GM19438 (cell line): ENCODE measurements around the gene STARD4.

Experiments
- ATAC-seq: cut with Tn5 transposase; IDR thresholded peaks from one replicate; pipeline ENCODE4 v1.9.1; 2021; ENCODE audit warnings: low read depth; ENCODE audit not compliant: unreplicated experiment

The STARD4 gene

DNA sequence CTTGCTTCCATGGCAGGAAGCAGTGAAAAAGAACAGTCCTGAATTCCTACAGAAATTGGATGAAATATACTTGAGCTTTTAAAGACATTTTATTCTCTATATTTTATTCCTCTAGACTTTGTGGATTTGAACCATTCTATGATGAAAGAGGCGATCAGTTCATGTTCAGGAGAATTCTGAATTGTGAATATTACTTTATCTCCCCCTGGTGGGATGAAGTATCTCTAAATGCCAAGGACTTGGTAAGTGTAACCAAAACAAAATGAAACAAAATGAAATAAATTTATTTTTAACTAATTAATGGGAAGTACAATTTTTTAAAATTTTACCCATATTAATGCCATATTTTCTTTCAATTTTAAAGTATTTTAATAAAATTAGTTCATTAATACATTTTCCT, 34.1 kb downstream of the STARD4 start:
- no peak for ATAC-seq

- no peak for ATAC-seq
Observed at GRCh38 chr5:111472579-111472978, 39.8 kb downstream of the STARD4 start.

GRCh38 chr5:111472096-111472495, 40.2 kb downstream of the STARD4 start:
- no peak for ATAC-seq

- no peak for ATAC-seq
Observed at GRCh38 chr5:111469903-111470302, 42.4 kb downstream of the STARD4 start.

- ATAC-seq, result no peak
Observed at GRCh38 chr5:111469293-111469896, 42.9 kb downstream of the STARD4 start.

- no peak for ATAC-seq
Observed at GRCh38 chr5:111463311-111463710, 49.0 kb downstream of the STARD4 start.

DNA sequence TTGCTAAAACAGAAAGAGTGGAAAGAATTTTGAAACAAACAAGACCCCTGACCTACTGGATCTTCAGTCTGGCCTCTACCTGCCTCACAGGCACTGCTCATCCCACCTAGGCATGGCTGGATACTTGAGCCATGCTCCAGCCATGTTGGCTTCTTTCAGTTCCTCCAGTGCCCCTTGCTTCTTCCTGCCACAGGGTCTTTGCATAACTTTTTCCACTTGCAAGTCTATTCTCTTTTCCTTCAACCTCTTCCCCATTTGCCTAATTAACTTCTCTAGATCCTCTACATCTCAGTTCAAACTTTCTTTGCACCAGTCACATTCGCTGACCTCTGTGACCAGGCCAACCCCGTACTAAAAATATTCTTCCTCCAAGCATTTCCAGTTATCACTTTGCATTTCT, 50.4 kb downstream of the STARD4 start:
- ATAC-seq, result no peak

GRCh38 chr5:111461255-111461671, 51.1 kb downstream of the STARD4 start:
- ATAC-seq, result no peak

DNA sequence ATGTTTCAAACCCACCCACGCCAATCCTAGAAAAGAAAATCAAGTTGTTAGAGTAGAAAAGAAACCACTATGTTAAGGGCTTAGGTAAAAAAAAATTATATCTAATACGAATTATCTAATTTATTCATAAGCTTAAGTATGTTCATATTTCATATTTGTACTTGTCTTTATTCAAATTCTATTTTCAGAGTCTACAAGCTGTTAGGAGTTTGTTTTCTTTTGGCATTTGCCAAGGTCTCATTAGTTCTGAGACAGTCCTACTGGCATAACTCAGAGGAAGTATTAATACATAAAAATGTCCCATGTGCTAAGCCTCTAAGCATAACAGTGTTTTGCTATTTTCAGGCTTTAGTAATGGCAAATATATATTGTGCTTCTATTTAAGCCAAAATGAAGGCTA, 57.6 kb downstream of the STARD4 start:
- no peak for ATAC-seq

DNA sequence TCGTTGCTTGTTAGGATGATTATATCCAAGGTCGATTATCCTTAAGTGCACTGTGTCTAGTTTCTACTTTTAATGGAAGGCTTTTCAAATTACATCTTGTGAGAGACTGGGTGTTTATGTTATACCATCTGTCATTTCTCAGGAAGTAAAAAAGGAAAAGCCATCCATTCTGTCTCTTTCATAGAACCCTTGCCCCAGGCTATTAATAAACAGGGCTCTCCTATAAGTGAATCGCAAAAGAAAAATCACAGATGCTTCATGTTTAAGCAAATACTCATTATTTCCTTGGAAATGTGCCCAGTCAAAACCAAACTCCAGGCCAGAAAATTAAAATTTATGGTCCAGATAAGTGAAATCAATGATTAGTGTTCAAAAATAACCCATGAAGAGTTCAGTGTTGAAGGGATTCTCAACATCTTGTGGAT, 58.1 kb downstream of the STARD4 start:
- no peak for ATAC-seq

DNA sequence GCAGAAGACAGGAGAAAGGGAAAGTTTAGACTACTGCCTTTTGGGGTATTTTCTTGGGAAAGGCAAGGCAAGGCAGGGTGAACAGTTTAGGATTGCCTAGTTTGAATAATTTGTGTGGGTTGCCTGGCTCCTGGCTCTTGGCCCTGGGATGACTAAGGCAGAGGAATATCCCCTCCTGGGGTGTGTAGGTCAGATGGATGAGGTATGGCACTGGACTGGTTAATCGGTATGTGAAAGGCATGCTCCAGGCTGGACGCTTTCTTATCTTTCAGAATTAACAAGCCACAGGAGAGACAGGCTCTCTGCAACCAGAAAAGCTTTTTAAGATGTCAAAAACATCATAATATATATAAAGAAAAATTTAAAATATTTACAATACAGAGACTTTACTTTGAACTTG, 58.6 kb downstream of the STARD4 start:
- ATAC-seq, result no peak

DNA sequence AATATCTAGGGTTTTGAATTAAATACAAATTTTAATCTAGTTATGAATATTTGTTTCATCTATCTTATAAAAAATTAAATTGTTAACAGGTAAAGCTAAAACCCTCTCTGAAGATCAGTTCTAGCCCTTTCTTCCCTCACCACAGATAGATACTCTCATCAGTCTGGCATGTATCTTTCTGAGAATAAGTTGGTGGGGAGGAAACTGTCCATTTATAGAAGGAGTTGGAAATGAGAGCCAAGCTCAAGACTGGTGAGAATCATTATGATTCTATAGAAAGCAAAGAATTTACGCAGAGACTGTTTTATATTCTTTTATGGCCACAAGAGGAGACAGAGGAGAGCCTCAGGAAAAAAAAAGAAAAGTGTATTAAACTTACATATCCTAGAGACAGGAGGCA, 59.0 kb downstream of the STARD4 start:
- no peak for ATAC-seq

GRCh38 chr5:111447822-111448221, 64.5 kb downstream of the STARD4 start:
- ATAC-seq, result no peak

DNA sequence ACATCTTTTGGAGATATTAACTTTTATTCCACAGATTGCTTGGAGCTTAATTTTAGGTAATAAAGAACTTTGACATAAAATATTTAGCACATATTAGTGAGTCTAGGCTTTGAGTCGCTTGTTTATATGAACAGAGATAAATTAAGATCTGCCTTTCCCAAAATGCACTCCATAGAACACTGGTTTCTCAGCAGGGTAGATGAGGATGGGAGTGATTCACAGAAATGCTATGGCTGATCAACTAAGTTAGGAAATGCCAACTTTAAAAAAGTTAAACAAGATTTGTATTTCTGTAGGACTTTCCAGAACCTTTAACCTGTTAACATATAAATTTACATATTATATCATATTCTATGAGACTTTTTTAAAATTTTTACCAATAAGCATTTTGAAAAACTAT, 65.2 kb downstream of the STARD4 start:
- no peak for ATAC-seq
